Suppressor macrophage (primary cell): ENCODE results near the gene OSBP2.

Source experiments
- DNase-seq, 4 experiments: peaks; one replicate each; pipeline ENCODE4 v3.0.0-alpha.2; 2020 to 2022

Gene OSBP2

DNA sequence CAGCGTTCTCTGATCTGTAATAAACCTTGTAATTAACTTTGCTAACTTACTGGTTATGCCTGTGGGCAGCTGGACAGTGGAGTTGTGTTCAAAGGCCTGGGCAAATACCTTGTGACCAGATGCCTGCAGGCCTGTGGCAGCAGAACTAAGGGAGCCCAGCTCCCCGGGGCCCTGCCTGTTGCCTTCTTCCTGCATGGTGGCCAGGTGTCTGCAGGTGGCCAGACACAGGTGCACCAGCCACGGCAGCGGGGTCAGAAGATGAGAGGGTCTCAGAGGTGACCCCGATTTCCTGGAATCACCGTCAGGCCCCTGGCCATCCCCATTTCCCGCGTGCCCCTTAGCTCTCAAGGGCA, 127.2 kb downstream of the OSBP2 start:
- no peak for DNase-seq

DNA sequence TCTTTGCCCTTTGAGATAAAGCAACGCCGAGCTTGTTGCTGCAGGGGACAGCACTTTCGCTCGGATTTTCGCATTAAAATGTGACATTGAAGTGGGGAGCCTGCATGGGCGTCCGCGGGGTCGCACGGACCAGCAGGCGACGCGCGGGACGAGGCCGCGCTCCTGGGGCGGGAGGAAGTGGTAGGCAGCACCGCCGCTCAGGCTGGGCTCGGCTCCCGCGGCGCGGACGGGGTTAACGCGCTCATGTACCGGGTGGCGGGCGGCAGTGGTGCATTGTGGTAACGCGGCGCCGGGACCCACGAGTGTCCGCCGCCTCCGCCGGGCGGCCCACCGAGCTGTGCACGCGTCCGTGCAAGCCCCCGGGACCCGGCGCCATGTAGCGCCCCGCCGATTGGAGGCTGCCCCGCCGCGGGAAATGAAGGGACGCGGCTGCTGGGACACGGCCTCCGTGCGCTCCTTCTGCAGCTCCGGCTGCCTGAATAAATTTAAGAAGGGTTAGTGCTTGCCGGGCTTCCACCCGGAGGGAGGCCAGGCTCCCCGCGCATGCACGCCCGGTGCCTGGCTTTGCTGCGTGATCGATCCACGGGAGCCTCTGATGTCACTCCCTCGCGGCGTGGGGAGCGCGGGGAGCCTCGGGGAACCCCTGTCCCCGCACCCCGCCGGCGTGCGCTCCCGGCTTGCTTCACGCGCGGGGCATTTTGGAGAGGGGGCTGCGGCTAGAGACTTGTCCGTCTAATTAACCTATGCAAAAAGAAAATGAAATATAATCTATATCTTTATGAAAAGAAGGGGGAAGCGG, 127.7 kb downstream of the OSBP2 start:
- DNase-seq, result no peak

DNA sequence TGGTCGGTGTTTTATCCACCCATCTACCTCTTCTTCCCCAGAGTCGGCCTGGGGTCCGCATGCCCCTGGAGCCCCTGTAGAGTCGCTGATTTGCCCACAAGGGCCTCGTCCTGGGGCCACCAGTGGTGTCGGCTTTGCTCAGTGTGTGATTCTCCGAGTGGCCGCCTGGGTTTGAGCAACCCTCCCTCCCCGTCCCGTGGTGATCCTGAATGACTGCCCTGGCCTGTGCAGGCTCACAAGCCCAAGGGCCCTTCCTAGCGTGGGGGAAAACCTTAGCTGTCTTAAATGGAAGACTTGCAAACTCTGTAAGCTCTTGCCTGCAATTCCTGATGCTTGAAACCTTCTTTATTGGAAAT, 128.3 kb downstream of the OSBP2 start:
- no peak for DNase-seq

DNA sequence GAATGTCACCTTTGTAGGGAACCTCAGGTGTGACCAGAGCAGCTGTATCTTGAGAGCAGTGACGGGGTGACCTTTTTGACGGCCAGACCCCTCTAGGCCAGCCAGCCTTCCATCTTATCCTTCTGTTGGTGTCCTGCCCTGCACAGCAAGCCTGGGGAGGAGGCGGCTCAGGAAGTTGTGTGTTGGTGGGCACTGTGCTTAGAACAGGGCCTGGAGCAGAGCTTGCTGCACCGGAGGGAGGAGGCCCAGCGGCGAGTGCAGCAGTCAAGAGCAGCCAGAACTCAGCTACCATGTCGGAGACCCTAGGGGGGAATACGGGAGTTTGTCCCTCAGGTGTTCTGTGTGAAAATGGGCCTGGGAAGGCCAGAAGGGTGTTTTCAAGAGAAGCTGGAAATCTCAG, 129.4 kb downstream of the OSBP2 start:
- no peak for DNase-seq

DNA sequence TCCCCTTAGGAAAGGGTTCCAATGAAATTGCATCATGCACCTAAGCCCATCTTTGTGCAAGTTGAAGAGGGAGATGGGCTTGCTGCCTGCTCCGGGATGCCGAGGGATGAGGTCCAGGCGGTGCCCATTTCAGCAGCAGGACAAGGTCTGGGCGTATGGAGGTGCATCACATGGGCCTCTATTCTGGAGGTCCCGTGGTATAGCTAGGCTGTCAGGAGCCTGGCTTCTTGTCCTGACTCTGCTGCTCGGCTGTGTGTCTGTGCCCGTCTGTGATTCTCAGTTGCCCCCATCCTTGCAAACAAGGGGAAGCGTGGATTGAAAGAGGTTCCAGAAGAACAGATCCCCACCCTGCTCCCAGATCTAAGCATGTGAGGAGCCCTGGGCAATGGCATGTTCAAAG, 130.0 kb downstream of the OSBP2 start:
- no peak for DNase-seq

DNA sequence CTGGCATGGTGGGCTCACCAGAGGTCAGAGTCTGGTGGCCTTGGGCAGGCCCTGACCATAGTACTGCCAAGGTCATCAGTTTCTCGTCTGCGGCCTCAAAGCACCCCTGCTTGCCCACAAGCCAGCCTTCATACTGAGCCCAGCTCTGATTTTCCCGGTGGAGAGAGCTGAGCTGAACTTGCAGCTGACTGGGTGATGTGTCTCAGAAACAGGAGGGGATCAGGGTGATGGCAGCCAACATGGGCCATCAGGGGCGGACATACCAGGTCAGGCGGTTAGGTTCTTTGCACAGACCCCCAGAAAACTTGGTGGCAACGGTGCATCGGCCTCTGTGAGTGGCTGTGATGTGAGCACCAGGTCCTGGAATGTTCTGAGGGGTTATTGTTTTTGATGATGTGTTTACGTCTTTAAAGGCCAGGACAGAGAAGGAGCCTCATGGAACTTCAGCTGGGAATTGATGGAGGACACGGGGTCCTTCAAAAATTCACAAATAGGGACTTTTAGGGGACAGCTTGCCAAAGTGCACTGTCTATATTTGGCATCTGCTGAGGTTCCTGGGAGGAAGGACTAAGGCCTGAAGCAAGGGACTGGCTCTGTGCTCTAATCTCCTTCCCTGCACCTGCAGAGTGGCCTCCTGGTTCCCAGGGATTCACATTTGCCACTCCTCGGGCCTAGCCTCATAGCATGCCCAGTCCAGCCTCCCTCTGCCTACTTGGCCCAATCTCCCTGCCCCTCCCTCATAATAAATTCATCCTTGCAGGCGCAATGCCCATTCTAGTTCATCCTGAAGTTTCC, 131.2 kb downstream of the OSBP2 start:
- no peak for DNase-seq

DNA sequence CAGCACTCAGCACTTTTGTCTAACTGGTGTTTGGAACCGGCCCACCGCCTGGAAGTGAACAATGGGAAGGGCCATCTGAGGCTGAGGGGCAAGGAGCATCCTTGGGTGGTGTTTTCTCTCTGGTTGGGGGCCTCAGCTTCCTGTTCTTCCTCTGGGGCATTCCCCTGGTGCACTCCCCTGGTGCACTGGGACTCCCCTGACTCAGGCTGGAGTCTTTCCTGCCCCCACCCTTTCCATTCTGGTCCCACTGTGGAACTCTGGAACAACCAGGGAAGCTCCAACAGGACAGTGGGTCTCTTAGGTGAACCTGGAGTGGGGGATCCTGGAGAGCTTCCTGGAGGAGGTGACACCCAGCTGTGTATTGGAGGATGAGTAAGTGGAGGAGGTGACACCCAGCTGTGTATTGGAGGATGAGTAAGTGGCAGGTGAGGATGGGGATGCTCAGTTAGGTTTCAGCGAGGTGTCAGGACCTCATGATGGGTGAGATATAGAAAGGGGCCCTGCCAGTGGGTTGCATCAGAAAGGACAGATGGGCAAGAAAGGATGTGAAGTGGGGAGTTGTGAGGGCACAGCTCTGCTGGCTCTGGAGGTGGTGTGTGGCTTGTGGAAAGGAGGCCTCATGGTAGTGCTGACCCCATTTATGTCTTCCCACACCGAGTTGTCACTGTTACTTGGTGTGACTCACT, 132.1 kb downstream of the OSBP2 start:
- DNase-seq, result no peak

DNA sequence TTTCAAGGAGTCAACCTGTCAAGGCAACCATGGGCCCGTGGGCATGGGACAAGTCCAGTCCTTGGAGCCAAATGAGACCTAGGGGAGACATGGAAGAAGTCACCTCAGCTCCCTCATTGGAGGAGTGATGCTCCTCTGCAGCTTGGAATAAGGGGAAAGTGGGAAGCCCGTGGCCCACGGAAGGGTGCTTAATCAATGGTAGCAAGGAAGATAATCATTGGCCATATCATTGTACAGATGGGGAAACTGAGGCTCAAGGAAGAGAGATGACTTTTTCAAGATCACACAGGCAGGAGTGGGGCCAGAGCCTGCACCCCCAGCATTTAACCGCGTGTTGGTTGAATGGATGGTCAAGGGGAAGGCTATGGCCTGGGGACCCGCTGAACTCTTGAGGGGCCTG, 133.0 kb downstream of the OSBP2 start:
- no peak for DNase-seq

DNA sequence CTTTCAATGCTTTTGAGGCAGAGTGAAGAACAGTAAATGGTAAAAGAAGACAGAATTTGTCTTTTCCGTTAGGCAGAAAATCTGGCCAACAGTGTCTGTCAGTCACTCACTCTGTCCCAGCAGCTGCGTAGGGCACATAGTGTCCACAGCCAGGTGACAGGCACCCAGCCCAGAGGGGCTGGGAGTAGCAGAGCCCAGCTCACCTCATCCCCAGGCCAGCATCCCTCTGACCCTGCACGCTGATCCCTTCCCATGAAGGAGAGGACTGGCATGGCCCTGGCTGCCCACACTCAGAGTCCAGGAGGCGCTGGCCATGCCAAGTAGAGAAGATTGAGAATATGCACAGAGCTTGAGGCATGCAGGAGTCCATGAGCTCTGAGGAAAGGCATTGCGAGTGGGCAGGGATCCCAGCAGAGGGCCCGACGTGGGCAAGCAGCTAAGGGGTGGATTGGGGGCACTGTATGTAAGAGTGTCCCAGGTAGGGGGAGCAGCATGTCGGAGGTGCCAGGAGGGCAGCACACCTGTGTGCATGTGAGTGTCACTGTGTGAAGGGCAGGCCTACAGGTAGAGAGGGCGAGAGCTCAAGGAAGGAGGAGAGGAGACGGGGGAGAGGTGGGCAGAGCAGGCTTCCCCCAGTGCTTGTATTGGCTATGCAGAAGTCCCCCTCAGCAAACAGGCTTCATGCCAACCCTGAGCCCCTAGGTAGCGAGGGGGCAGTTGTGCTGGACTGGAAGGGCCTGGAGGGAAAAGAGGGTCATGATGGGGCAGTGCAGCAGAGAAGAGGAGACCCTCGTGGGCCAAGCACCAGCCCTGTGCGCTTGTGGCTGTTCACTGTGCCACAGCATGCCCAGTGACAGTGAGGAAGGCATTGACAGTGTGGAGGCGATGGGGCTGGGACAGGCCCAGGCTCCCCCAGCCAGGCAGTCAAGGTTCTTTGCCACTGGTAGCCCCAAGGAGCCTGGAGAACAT, 133.8 kb downstream of the OSBP2 start:
- DNase-seq, result no peak

DNA sequence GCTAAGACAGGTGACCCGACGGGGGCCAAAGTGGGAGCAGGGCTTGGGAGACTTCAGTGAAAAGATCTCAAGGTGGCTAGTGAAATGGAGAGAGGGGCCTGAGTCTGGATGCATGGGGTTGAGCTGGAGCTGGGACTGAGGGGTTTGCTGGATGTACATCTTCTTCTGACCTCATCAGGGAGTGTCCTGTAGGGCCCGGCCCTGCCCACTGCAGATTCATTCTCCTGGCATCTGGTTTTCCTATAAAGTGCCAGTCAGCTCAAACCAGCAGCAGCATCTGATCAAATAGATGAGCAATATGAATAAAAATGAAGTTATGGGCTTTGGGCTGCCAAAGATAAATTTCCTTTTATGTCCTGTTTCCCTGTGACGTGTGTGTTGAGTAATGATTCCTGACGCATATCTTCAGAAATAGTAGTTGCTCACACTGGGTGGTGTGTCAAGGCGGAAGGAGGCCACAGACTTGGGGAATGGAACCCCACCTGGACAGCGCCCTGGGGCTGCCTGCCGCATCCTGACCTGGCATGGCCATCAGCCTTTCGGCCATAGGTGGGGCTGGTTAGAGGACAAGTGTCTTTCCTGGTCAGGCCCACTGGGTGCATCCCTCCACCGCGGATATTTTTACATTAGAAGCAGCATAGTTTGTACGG, 135.4 kb downstream of the OSBP2 start:
- no peak for DNase-seq

DNA sequence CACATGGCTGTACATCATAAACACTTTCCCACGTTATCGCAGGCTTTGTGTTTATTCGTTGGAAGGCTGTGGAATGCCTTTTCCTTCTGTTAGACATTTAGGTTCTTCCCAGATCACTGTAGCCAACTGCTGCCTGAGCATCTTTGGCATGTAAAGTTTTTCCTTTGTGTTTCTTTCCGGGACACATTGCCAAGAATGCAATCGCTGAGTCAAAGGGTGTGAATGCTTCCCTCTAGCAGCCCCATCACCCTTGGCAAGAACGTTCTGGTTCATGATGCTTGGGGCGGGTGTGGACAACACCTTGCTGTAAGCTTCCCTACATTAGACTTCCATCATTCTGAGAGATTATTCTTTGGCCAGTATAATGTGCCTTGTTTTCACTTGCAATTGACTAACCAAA, 136.2 kb downstream of the OSBP2 start:
- no peak for DNase-seq

DNA sequence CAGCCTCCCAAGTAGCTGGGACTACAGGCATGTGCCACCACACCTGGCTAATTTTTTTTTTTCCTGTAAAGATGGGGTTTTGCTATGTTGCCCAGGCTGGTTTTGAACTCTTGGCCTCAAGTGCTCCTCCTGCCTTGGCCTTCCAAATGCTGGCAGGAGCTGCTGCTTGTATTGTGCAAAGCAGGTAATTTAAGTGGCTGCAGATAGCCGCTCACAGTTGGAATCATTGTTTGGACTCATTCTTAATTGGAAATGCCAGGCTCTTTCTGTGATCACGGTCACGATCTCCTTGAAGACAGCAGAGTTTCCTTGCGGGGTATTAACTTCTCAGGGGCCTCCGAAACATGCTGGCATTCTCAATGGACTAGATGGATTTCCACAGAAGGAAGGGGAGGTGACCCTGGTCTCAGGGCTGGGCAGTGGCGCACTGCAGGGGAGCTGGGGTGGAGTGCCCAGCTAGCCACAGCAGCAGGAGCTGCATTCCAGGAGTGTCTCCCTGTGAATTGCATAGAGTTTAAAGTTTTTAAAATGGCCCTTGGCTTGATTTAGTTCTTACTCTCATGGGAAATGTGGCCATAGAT, 137.8 kb downstream of the OSBP2 start:
- DNase-seq, result no peak

DNA sequence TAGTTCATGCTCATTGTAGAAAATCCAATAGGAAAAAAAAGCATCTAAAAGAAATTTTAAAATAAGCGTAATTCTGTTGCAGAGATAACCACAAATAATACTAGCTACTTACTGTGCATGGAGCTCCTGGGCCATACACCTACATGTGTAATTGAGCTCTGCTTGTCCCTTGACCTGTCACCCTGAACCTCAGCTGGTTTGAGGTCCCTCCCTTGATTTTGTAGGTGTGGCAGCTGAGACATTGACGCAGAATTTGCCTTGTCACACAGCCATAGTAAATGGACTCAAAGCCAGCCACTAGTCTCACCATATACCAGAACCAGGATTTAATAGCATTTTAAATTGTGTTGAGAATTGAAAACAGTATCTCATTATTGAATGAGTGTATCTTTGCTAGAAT, 138.6 kb downstream of the OSBP2 start:
- no peak for DNase-seq

DNA sequence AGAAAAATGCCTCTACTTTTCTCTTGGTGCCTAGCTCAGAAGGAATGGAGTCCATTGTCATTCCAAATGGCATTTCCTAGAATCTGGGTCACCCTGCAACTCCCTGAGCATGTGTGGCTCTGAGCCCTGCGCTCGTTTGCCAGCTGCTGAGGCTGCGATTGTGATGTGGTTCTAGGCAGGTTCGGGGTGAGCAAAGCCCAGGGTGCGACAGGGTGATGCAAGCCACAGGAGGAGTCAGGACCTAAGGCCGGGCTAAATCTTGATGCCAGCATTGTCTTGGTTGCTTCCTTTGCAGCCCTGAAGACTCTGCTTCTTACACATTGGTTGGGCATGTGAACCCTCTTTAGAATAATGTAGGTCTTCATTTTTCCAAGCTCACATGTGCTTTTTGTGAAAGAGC, 142.9 kb downstream of the OSBP2 start:
- DNase-seq, result no peak

DNA sequence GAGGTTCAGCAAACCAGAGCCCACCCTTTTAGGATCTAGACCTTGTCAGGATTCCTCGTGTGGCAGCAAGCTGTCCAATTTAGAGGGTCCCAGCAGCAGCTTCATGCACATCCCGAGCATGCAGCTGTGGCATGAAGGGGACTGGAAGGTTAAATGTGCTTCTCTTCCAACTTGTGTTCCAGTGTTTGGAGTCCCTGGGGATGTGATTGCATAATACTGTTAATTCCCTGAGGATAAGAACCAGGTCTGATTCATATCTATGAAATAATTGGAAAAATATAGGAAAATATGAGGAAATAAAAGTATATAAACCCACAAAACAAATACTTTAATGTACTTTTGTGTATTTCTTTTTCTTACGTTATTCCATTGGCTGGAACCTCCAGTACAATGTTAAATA, 143.4 kb downstream of the OSBP2 start:
- no peak for DNase-seq

DNA sequence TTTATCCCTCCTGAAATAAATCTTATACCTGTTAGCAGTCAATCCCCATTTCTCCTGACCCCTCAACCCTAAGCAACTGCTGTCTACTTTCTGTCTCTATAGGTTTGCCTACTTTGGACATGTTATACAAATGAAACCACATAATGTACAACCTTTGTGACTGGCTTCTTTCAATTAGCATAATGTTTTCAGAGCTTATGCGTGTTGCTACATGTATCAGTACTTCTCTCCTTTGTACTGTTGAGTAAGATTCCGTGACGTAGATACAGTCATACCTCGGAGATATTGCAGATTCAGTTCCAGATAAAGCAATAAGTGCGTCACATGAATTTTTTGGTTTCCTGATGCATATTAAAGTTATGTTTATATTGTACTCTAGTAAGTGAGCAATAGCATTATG, 146.6 kb downstream of the OSBP2 start:
- no peak for DNase-seq

DNA sequence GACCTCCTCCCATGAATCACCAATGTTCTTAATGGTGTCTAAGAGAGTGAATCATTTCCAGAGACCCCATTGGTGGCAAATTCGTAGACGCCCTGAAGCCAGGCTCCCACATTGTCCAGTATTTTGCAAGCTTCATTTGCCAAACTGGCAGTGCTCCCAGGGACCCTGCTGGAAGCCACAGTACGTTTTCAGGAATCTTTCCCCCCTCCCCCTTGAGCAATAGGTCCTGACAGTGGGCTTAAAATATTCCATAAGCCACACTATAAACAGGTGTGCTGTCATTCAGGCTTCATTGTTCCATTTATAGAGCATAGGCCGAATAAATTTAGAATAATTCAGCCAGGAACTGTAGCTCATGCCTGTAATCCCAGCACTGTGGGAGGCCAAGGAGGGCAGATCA, 148.6 kb downstream of the OSBP2 start:
- DNase-seq, result no peak

DNA sequence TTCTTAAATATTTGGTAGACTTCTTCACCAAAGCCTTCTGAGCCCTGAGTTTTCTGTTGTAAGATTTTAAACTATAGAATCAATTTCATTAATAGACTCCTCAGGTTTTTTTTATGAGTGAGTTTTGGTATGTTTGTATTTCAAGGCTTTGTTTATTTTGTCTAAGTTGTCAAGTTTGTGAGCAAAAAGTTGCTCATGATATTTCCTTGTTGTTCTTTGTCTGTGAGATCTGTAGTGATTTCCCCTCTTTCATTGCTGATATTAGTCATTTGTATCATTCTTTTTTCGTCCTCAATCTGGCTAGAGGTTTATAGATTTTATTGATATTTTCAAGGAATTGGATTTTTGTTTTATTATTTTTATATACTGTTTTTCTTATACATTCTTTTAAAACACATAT, 152.9 kb downstream of the OSBP2 start:
- DNase-seq, result no peak

DNA sequence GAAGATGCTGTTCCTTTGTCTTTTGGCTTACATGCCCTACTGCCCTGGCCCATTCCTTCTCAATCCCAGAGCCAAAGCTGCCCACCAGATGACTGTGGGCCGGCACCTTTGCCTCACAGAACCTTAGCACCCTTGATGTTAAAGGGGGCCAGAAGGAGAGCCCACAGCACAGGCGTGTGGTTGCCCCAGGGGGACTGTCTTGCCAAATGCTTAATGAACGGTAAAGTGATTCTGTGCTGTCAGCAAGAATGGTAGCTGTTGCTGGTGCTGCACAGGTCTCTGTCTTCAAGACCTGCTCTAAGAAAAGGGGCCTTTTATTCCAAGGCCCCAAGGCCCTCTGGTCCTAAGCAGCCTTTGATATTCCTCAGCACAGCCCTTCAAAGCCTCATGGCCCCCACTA, 160.6 kb downstream of the OSBP2 start:
- DNase-seq, result no peak

DNA sequence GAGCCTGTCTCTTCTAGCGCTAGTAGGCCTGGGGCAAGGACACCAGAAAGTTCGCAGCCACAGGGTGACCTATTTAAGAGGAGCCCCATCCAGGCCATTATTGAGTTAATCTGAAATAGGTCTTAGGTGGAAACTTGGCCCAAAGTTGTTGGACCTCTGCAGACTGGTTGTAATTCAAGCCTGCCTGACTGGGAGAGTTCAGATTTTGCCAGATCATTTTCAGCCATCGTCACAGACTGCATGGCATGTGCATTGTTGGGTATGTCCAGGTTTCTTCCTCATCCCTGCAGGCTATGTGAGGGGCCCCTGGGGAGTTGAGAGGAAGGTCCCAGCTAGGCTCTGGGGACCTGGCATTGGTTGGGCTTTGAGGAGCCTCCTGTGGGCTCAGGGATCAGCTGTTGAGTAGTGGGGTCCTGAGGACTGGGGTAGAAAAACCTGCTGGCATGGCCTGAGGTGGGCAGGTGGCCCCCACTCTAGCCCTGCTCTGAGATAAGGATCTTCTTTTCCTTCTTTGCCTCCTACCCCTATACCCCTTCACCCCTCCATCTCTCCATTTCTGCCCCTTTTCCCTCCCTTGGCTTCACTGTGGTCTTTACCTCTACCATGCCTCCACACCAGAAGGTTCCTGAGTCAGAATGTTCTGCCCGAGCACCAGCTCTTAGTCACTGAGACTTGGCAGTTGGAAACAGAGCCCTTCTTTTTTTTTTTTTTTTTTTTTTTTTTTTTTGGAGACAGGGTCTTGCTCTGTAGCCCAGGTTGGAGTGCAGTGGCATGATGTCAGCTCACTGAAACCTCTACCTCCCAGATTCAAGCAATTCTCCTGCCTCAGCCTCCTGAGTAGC, 161.2 kb downstream of the OSBP2 start:
- no peak for DNase-seq
